GM12878 (cell line): ENCODE data around the gene BDH1. TPM values are rescaled to one million over a fixed set of nuclear protein-coding genes. Genes with fewer than 3 reads are reported as not detected.

Source experiments
- ATAC-seq: fragments of 200-7000 bp; cut with Tn5 transposase; 3 replicates; pipeline ENCODE4 v1.9.1; 2020; ENCODE audit warnings: mild to moderate bottlenecking, moderate library complexity
- BruUV-seq: library from RNA; stranded (reverse); fragments of 400-500 nt; replicated peaks from 2 replicates; lab custom pipeline; 2021; lab: Mats Ljungman, UMichigan
- CTCF ChIA-PET: fragments of 300-600 bp; sonication (Branson Sonifier 250); formaldehyde crosslinking; extraction: SDS; loops from one replicate; lab custom pipeline; 2021; ENCODE audit warnings: inconsistent platforms; lab: Yijun Ruan, JAX
- POLR2A ChIA-PET: fragments of 350-600 bp; formaldehyde crosslinking; extraction: SDS; loops from one replicate; lab custom pipeline; 2021; ENCODE audit warnings: inconsistent platforms; lab: Charles Lee
- RAD21 ChIA-PET: fragments of 300-600 bp; sonication (Branson Sonifier 250); formaldehyde crosslinking; loops from one replicate; lab custom pipeline; 2023; ENCODE audit warnings: antibody characterized with exemption; ENCODE audit not compliant: unreplicated experiment; lab: Charles Lee
- SMC1A ChIA-PET: fragments of 300-600 bp; sonication (Branson Sonifier 250); formaldehyde crosslinking; loops from one replicate; lab custom pipeline; 2023; ENCODE audit not compliant: unreplicated experiment, uncharacterized antibody; lab: Charles Lee
- DNase-seq: peaks from one replicate; pipeline ENCODE4 v3.0.0-alpha.2; 2011; ENCODE audit warnings: low read depth, low spot score
- FAIRE-seq: peaks from 3 replicates; lab custom pipeline; 2011; peaks lifted over from hg19 to GRCh38; lab: Jason Lieb, UNC
- H2AFZ ChIP-seq: 2 replicates; pipeline ENCODE4 v1.6.0; 2011; ENCODE audit warnings: low read depth, low read length, control low read depth; ENCODE audit not compliant: control insufficient read depth
- H3K27ac ChIP-seq: 2 replicates; pipeline ENCODE4 v1.5.1; 2011; ENCODE audit warnings: control low read depth; ENCODE audit not compliant: control insufficient read depth, insufficient read depth
- H3K27me3 ChIP-seq, 2 experiments: replicated peaks in 1 of 2; 2 replicates each; pipeline versions ENCODE4 v1.6.0 to v1.6.1; 2011; ENCODE audit warnings: low read length in 1 of 2; ENCODE audit not compliant: control insufficient read depth in 2 of 2, insufficient read depth in 2 of 2
- H3K36me3 ChIP-seq, 2 experiments: 2 replicates each; pipeline ENCODE4 v1.5.1; 2011; ENCODE audit warnings: low read length in 1 of 2; ENCODE audit not compliant: control insufficient read depth in 2 of 2, insufficient read depth in 2 of 2
- H3K4me1 ChIP-seq: 2 replicates; pipeline ENCODE4 v1.6.1; 2011; ENCODE audit warnings: mild to moderate bottlenecking, low read length, moderate library complexity, mixed read lengths; ENCODE audit not compliant: control insufficient read depth, insufficient read depth
- H3K4me2 ChIP-seq: 2 replicates; pipeline ENCODE4 v1.6.0; 2011; ENCODE audit warnings: control low read depth; ENCODE audit not compliant: control insufficient read depth, insufficient read depth
- H3K4me3 ChIP-seq: fragments of 200-600 bp; sonication (generic); 2 replicates; pipeline ENCODE4 v1.5.1; 2016
- H3K79me2 ChIP-seq: 2 replicates; pipeline ENCODE4 v1.6.0; 2011; ENCODE audit warnings: low read length; ENCODE audit not compliant: control insufficient read depth, insufficient read depth
- H3K9ac ChIP-seq: 2 replicates; pipeline ENCODE4 v1.8.0; 2011; ENCODE audit warnings: low read length, control low read depth, mixed read lengths; ENCODE audit not compliant: control insufficient read depth, insufficient read depth
- H3K9me3 ChIP-seq: replicated peaks from 3 replicates; pipeline ENCODE4 v1.5.1; 2011; ENCODE audit warnings: mild to moderate bottlenecking, low read length; ENCODE audit not compliant: control insufficient read depth, insufficient read depth
- H4K20me1 ChIP-seq: 2 replicates; pipeline ENCODE4 v1.6.0; 2011; ENCODE audit not compliant: control insufficient read depth, insufficient read depth
- BRCA1 ChIP-seq: IDR thresholded peaks from 2 replicates; pipeline ENCODE4 v1.6.1; 2011; ENCODE audit warnings: low read depth, low read length, improper control_type of control experiment
- EZH2 ChIP-seq: IDR thresholded peaks from 2 replicates; pipeline ENCODE4 v1.6.1; 2012; ENCODE audit warnings: low read depth, mild to moderate bottlenecking, control low read depth, inconsistent platforms, low read length, borderline replicate concordance; ENCODE audit not compliant: control insufficient read depth
- MXI1 ChIP-seq: fragments of 150-350 bp; IDR thresholded peaks from 2 replicates; pipeline ENCODE4 v1.6.1; 2011; ENCODE audit warnings: low read depth, mild to moderate bottlenecking, inconsistent platforms, low read length, improper control_type of control experiment
- POU2F2 ChIP-seq: IDR thresholded peaks from 3 replicates; pipeline ENCODE4 v1.6.1; 2011; ENCODE audit warnings: low read depth, mild to moderate bottlenecking, low read length, borderline replicate concordance
- RB1 ChIP-seq: fragments of 450-650 bp; formaldehyde crosslinking; IDR thresholded peaks from 2 replicates; pipeline ENCODE4 v1.6.1; 2017; ENCODE audit warnings: mild to moderate bottlenecking, borderline replicate concordance
- SMAD1 ChIP-seq: fragments of 450-650 bp; IDR thresholded peaks from 2 replicates; pipeline ENCODE4 v1.6.1; 2018; ENCODE audit warnings: mild to moderate bottlenecking, low read depth; ENCODE audit not compliant: partially characterized antibody
- SMC3 ChIP-seq: IDR thresholded peaks from 2 replicates; pipeline ENCODE4 v1.6.1; 2011; ENCODE audit warnings: low read length, improper control_type of control experiment, borderline replicate concordance
- ZBED1 ChIP-seq: IDR thresholded peaks from 2 replicates; pipeline ENCODE4 v1.6.1; 2016; ENCODE audit warnings: borderline replicate concordance
- WGBS: methylation state at CpG from one replicate; pipeline ENCODE4 v1.1.6; 2016; ENCODE audit warnings: low lambda C conversion rate; ENCODE audit not compliant: insufficient replicate concordance, insufficient coverage; ENCODE audit errors: missing lambda C conversion rate; 5-methylcytosine and 5-hydroxymethylcytosine counted together
- in situ Hi-C: fragments of 300-500 bp; cut with MboI; formaldehyde crosslinking; loops from 9 replicates; pipeline ENCODE4 v1.14.3; 2018; ENCODE audit warnings: mixed read lengths
- intact Hi-C: fragments of 100-400 bp; cut with micrococcal nuclease; formaldehyde crosslinking; loops from one replicate; pipeline ENCODE4 v1.14.2; 2022; ENCODE audit not compliant: unreplicated experiment
- polyA plus RNA-seq, 11 experiments: library from polyadenylated mRNA; depleted of rRNA in 4 of 11; unstranded in 6 of 11; stranded (reverse) in 5 of 11; fragments of >200 nt; fragmentation: Nextera tagmentation in 4 of 11; fragmentation: Illumina TruSeq in 1 of 11; extraction: Ambion mirVana in 4 of 11; extraction: Trizol in 1 of 11; gene quantifications; 1 replicate in 1 of 11; 2 replicates in 10 of 11; pipeline versions ENCODE4 v1.2.1 to v1.2.3, GENCODE V29; 2011 to 2016; ENCODE audit warnings: inconsistent platforms in 2 of 11, missing spikeins in 2 of 11, low read depth in 1 of 11
- total RNA-seq, 4 experiments: library from RNA; depleted of rRNA in 3 of 4; stranded (reverse); fragments of >200 nt in 3 of 4; fragmentation: Illumina TruSeq in 1 of 4; extraction: Trizol in 1 of 4; gene quantifications; 2 replicates each; pipeline versions ENCODE4 v1.2.1 to v1.2.3, GENCODE V29; 2013 to 2021
- TF ChIP-seq, protein P1 (sequence below): fragments of 450-650 bp; IDR thresholded peaks from 2 replicates; pipeline ENCODE4 v1.6.1; 2017; ENCODE audit warnings: mild to moderate bottlenecking, moderate library complexity
- TF ChIP-seq, protein P2 (sequence below): fragments of 450-650 bp; IDR thresholded peaks from 2 replicates; pipeline ENCODE4 v1.6.1; 2014; ENCODE audit warnings: mild to moderate bottlenecking
- TF ChIP-seq, protein P3 (sequence below), 3 experiments: IDR thresholded peaks in 2 of 3; conservative IDR thresholded peaks in 1 of 3; 2 replicates each; pipeline ENCODE4 v1.5.1; 2011; ENCODE audit warnings: low read depth in 3 of 3, low read length in 3 of 3, mild to moderate bottlenecking in 3 of 3, control low read depth in 2 of 3, moderate library complexity in 2 of 3, inconsistent platforms in 1 of 3, mixed read lengths in 1 of 3; ENCODE audit not compliant: control insufficient read depth in 2 of 3, insufficient read depth in 1 of 3; ENCODE audit errors: extremely low read depth in 1 of 3

Gene BDH1
- total and polyA plus RNA-seq, 10 of the 15 experiments (the other 5 are each of a cell fraction or from before 2014, with no cell fraction given): 11.3 to 84.5 (median 60.3) TPM

DNA sequence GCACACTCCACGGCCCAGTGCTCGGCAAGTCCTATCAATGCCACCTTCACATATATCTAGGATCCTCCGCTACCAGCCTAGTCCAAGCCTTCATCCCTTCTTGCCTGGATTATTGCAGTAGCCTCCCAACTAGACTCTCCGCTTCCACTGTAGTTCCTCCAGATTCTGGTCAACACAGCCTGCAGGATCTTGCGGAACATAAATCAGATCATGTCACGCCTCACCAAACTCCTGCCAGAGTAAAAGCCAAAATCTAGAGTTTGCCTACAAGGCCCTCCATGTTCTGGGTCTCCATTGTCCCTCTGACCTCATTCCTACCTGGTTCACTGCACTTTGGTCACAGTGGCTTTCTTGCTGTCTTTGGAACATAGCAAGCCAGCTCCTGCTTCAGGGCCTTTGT lies 3.6 kb downstream of the BDH1 start (continued):
- TF ChIP-seq, protein P1, sequence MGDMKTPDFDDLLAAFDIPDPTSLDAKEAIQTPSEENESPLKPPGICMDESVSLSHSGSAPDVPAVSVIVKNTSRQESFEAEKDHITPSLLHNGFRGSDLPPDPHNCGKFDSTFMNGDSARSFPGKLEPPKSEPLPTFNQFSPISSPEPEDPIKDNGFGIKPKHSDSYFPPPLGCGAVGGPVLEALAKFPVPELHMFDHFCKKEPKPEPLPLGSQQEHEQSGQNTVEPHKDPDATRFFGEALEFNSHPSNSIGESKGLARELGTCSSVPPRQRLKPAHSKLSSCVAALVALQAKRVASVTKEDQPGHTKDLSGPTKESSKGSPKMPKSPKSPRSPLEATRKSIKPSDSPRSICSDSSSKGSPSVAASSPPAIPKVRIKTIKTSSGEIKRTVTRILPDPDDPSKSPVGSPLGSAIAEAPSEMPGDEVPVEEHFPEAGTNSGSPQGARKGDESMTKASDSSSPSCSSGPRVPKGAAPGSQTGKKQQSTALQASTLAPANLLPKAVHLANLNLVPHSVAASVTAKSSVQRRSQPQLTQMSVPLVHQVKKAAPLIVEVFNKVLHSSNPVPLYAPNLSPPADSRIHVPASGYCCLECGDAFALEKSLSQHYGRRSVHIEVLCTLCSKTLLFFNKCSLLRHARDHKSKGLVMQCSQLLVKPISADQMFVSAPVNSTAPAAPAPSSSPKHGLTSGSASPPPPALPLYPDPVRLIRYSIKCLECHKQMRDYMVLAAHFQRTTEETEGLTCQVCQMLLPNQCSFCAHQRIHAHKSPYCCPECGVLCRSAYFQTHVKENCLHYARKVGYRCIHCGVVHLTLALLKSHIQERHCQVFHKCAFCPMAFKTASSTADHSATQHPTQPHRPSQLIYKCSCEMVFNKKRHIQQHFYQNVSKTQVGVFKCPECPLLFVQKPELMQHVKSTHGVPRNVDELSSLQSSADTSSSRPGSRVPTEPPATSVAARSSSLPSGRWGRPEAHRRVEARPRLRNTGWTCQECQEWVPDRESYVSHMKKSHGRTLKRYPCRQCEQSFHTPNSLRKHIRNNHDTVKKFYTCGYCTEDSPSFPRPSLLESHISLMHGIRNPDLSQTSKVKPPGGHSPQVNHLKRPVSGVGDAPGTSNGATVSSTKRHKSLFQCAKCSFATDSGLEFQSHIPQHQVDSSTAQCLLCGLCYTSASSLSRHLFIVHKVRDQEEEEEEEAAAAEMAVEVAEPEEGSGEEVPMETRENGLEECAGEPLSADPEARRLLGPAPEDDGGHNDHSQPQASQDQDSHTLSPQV: no peak
- no peak for TF ChIP-seq MXI1
- TF ChIP-seq POU2F2: no peak

GRCh38 chr3:197550489-197550888 lies 5.3 kb downstream of the BDH1 start:
- H4K20me1 ChIP-seq: no peaks in the 10 kb centered on the region
- intact Hi-C loops (no loop called here), in situ Hi-C loops (no loop called here)
- ATAC-seq: no peak
- ChIA-PET RAD21 (no interaction called here), CTCF (no interaction called here), SMC1A (no interaction called here), POLR2A (no interaction called here)
- TF ChIP-seq SMAD1 (no peak), EZH2 (no peak), SMC3 (no peak), RB1 (no peak), MXI1 (no peak), BRCA1 (no peak), ZBED1 (no peak)
- TF ChIP-seq, protein P2, sequence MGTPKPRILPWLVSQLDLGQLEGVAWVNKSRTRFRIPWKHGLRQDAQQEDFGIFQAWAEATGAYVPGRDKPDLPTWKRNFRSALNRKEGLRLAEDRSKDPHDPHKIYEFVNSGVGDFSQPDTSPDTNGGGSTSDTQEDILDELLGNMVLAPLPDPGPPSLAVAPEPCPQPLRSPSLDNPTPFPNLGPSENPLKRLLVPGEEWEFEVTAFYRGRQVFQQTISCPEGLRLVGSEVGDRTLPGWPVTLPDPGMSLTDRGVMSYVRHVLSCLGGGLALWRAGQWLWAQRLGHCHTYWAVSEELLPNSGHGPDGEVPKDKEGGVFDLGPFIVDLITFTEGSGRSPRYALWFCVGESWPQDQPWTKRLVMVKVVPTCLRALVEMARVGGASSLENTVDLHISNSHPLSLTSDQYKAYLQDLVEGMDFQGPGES: no peak
- TF ChIP-seq, protein P3, sequence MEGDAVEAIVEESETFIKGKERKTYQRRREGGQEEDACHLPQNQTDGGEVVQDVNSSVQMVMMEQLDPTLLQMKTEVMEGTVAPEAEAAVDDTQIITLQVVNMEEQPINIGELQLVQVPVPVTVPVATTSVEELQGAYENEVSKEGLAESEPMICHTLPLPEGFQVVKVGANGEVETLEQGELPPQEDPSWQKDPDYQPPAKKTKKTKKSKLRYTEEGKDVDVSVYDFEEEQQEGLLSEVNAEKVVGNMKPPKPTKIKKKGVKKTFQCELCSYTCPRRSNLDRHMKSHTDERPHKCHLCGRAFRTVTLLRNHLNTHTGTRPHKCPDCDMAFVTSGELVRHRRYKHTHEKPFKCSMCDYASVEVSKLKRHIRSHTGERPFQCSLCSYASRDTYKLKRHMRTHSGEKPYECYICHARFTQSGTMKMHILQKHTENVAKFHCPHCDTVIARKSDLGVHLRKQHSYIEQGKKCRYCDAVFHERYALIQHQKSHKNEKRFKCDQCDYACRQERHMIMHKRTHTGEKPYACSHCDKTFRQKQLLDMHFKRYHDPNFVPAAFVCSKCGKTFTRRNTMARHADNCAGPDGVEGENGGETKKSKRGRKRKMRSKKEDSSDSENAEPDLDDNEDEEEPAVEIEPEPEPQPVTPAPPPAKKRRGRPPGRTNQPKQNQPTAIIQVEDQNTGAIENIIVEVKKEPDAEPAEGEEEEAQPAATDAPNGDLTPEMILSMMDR (IDR thresholded peaks at IDR 0.05 in 2 of 3, conservative IDR thresholded peaks at IDR 0.05 in 1 of 3; ENCODE audit: control insufficient read depth in 2 of 3, extremely low read depth in 1 of 3, insufficient read depth in 1 of 3, low read depth in 3 of 3, low read length in 3 of 3): no peak
- H3K4me1 ChIP-seq: no peaks in the 10 kb centered on the region; the same call in 1 of the 2 replicates
- no peak overlapping the region for H3K4me2 ChIP-seq
- no peak overlapping the region for H2AFZ ChIP-seq
- no peak for FAIRE-seq
- no peak overlapping the region for H3K9ac ChIP-seq
- H3K4me3 ChIP-seq: no peak overlapping the region
- H3K27me3 ChIP-seq: no peaks in the 10 kb centered on the region
- no peaks in the 10 kb centered on the region; a peak in 2 of 4 replicates for H3K36me3 ChIP-seq
- DNase-seq: no peak
- BruUV-seq: no TSS peak
- WGBS: 91% methylated on average over 9 of the region's 9 CpGs
- peaks cover 20% of the 10 kb centered on the region for H3K79me2 ChIP-seq
- no peak overlapping the region for H3K27ac ChIP-seq
- H3K9me3 ChIP-seq: no peaks in the 10 kb centered on the region
